NT2/D1 (cell line): ENCODE measurements around the gene FAXDC2.
A peak's percentile ranks its signal among the peaks of the same experiment; 100 is the strongest.

Experiments
- DNase-seq: peaks from one replicate; pipeline ENCODE4 v3.0.0-alpha.2; 2011; ENCODE audit warnings: low read depth, low spot score
- H3K27me3 ChIP-seq: 2 replicates; pipeline ENCODE4 v1.6.0; 2011; ENCODE audit warnings: mild to moderate bottlenecking; ENCODE audit not compliant: insufficient read length, insufficient read depth
- H3K36me3 ChIP-seq: 2 replicates; pipeline ENCODE4 v1.6.1; 2011; ENCODE audit warnings: mild to moderate bottlenecking, low read length, mixed read lengths; ENCODE audit not compliant: insufficient read depth, insufficient read length
- H3K4me1 ChIP-seq: 2 replicates; pipeline ENCODE4 v1.5.1; 2011; ENCODE audit not compliant: insufficient read depth, insufficient read length
- H3K4me3 ChIP-seq: 2 replicates; pipeline ENCODE4 v1.5.1; 2011; ENCODE audit warnings: low read depth; ENCODE audit not compliant: insufficient read length
- H3K9ac ChIP-seq: 2 replicates; pipeline ENCODE4 v1.6.0; 2011; ENCODE audit warnings: low read depth; ENCODE audit not compliant: insufficient read length
- H3K9me3 ChIP-seq: 2 replicates; pipeline ENCODE4 v1.5.1; 2011; ENCODE audit warnings: mild to moderate bottlenecking, low read length; ENCODE audit not compliant: insufficient read depth
- SUZ12 ChIP-seq: IDR thresholded peaks from 2 replicates; pipeline ENCODE4 v1.6.1; 2011; ENCODE audit not compliant: insufficient read length, insufficient read depth; ENCODE audit errors: extremely low read depth
- YY1 ChIP-seq: IDR thresholded peaks from 2 replicates; pipeline ENCODE4 v1.6.1; 2011; ENCODE audit not compliant: insufficient read length, insufficient read depth
- ZNF274 ChIP-seq: IDR thresholded peaks from 2 replicates; pipeline ENCODE4 v1.6.1; 2011; ENCODE audit warnings: mild to moderate bottlenecking, low read depth, low read length

Gene FAXDC2

DNA sequence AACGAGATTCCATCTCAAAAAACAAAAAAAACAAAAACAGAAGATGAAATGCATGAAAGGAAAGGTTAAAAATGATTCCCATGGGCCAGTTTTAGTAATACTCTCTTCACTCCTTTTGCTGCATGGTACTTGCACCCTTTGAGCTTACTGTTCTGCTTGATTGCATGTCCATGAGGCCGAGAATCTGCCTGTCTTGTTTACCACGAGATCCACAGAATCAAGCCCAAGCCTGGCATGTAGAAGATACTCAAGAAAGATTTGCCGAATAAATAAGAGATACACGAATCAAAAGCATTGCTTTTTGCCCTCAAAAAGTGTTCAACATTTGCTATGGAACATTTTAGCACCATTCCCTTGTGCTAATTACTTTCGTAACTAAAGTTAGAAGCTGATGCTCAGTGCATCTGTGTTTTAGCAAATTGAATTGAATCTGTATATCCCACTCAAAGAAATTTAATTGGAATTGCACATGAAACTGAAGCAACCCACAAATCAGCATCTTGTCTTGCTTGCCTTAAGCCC lies 1.1 kb downstream of the FAXDC2 start:
- no peak for DNase-seq
- TF ChIP-seq YY1 = no peak
- TF ChIP-seq ZNF274 = no peak
- no peak for TF ChIP-seq SUZ12
- Histone ChIP-seq H3K4me3 (peak overlapping the region; percentile 43), H3K27me3 (no peaks in the 10 kb centered on the region), H3K4me1 (no peaks in the 10 kb centered on the region), H3K9me3 (no peaks in the 10 kb centered on the region), H3K36me3 (no peaks in the 10 kb centered on the region), H3K9ac (no peak overlapping the region)

DNA sequence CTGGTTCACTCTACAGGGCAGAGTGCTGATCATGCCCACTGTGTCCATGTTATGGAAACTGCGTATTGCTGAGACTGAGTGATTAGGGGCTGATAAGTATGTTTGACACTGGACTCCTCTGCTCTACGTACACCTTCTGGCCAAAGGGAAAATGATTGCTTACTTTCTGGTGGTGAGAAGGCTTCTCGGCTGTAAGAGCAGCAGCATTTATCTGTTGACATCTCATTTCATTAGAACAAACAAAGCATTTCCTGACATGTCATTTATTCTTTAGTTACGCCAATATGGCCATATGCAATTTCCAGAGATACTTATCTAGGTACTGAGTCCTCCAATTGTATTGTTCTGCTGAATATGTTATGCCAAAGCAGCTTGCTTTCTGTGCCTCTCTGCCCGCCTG lies 5.6 kb downstream of the FAXDC2 start:
- Histone ChIP-seq H3K36me3 (no peaks in the 10 kb centered on the region), H3K4me3 (no peak overlapping the region), H3K27me3 (no peaks in the 10 kb centered on the region), H3K9ac (no peak overlapping the region), H3K4me1 (peaks cover 3% of the 10 kb centered on the region), H3K9me3 (no peaks in the 10 kb centered on the region)
- TF ChIP-seq ZNF274 (no peak), YY1 (no peak), SUZ12 (no peak)
- DNase-seq = no peak

DNA sequence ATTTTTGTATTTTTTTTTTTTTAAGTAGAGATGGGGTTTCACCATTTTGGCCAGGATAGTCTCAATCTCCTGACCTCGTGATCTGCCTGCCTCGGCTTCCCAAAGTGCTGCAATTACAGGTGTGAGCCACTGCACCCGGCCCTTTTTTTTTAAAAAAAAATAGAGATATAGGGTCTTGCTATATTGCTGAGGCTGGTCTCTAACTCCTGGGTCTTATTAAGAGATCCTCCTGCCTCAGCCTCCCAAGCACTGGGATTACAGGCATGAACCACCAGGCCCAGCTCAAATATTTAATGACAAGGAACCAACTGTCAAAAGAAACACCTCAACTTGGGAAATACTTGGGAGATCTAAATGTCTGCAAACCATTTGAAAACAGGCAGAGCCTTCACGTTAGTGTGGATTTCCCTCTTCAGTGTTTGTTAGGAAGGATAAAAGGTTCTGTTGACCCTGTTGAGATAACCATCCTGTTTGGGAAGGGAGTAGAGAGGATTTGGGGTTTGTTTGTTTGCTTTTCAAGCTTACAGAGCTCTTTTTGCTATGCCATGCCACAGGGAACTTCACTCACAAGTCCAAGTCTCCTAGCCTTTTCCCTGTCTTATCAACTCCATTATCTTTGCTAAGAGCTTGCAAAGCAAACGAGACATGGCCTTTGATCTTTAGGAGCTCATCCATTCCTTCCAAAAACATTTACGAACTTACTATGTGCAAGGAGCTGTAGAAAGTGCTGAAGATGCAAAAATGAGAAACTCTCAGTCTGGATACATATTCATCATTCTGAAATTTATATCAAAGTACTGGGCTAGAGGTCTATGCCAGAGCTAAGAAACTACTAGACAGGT lies 7.5 kb downstream of the FAXDC2 start:
- no peak for TF ChIP-seq ZNF274
- TF ChIP-seq SUZ12 = no peak
- no peak for TF ChIP-seq YY1
- no peak overlapping the region for H3K9ac ChIP-seq
- peaks cover 3% of the 10 kb centered on the region for H3K4me1 ChIP-seq
- no peak overlapping the region for H3K4me3 ChIP-seq
- H3K36me3 ChIP-seq = no peaks in the 10 kb centered on the region
- no peak for DNase-seq
- no peaks in the 10 kb centered on the region for H3K27me3 ChIP-seq
- no peaks in the 10 kb centered on the region for H3K9me3 ChIP-seq

DNA sequence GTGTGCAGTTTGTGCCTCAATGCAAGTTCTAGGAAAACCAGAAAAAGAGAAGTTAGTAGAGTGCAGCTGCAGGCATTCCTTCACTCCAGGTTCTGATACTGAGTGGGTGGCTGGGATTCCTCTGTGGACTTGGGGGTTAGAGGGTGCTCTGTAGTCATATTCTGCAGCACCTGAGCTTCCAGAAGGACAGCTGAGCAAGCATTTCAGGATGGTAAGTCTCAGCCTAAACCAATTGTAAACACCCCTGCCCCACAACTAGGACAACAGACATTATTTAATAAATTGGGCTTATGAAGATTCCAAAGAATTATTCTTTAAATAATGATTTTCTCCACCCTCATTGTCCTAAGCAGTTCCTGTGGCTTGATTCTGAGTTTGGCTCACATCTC lies 9.1 kb downstream of the FAXDC2 start:
- TF ChIP-seq SUZ12 (no peak), ZNF274 (no peak), YY1 (no peak)
- Histone ChIP-seq H3K9me3 (no peaks in the 10 kb centered on the region), H3K9ac (no peak overlapping the region), H3K4me3 (no peak overlapping the region), H3K36me3 (peaks cover under 1% of the 10 kb centered on the region), H3K27me3 (no peaks in the 10 kb centered on the region), H3K4me1 (peaks cover 3% of the 10 kb centered on the region)
- no peak for DNase-seq

DNA sequence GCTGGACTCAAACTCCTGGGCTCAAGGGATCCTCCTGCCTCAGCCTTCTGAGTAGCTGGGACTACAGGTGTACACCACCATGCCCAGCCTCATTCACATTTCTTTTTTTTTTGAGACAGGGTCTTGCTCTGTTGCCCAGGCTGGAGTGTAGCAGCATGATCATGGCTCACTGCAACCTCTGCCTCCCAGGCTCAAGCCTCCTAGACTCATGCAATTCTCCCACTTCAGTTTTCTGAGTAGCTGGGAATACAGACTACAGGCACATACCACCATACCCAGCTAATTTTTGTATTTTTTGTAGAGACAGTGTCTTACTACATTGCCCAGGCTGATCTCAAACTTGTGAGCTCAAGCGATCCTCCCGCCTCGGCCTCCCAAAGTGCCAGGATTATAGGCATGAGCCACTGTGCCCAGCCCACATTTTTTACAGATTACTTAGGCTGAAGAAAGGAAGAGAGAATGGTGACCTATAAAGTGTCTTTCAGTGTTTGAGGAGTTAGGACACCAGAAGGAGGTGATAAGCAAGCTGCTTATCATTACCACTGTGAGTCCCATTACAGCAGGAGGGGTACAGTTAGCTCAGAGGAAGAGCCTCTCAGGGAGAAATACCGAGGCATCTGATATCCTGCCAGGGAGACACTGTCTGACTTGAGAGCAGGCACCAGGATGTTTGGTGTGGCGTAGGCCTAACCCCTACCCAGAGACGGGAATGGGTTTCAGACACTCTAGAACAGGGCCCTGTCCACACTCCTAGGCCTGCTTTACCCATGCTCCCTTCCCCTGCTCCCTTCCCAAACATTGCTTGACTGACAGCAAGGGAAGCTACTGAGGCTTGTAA lies 9.7 kb downstream of the FAXDC2 start:
- no peak for DNase-seq
- Histone ChIP-seq H3K4me3 (no peak overlapping the region), H3K36me3 (peaks cover 3% of the 10 kb centered on the region), H3K9me3 (no peaks in the 10 kb centered on the region), H3K9ac (no peak overlapping the region), H3K4me1 (peaks cover 3% of the 10 kb centered on the region), H3K27me3 (no peaks in the 10 kb centered on the region)
- TF ChIP-seq ZNF274 (no peak), YY1 (no peak), SUZ12 (no peak)

DNA sequence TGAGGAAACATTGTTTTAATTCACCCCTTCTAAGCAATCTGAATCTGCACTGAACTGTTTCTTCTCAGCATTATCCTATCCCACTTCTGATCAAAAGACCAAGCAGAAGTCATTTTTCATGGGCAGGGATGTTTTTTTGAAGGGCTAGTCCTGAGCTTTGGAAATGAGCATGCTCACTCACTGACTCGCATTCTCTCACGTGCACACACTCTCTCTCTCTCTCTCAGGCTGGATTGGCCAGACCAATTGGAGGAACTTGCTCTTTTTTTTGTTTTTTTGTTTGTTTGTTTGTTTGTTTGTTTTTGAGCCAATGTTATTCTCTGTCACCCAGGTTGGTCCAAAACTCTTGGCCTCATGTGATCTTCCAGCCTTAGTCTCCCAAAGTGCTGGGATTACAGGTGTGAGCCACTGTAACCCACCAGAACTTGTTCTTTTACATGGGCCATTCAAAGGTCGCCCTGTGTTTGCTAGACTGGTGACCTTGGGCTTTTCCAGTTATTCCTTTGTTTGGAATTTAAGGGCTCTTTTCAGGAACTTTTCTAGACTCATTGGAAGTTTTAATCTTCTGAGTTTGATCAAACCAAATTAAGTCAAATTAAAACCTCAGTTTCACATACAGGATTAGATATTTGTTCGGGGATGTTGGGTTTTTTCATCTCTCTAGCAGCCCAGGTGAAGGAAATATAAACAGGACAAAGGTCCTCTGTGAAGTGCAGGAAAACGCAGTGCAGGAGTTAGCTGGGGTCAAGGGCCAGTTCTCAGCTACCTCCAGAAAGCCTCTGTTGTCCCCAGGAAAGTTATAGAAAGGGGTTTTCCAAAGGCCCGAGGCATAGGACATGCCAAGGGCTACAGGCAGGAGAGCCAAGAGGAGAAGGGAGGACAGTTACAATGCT lies 13.1 kb downstream of the FAXDC2 start:
- Histone ChIP-seq H3K9ac (no peak overlapping the region), H3K4me1 (peaks cover 3% of the 10 kb centered on the region), H3K4me3 (no peak overlapping the region), H3K27me3 (no peaks in the 10 kb centered on the region), H3K36me3 (peaks cover 3% of the 10 kb centered on the region), H3K9me3 (no peaks in the 10 kb centered on the region)
- DNase-seq = no peak
- no peak for TF ChIP-seq ZNF274
- no peak for TF ChIP-seq YY1
- no peak for TF ChIP-seq SUZ12
